Kidney glomerular epithelial cell (primary cell): ENCODE measurements around the gene CST8.

Experiments used
- DNase-seq: peaks from one replicate; lab custom pipeline; 2025; lab: John Stamatoyannopoulos, UW

CST8 gene

GRCh38 chr20:23524146-23524545 is 33.2 kb downstream of the CST8 start:
- no peak for DNase-seq

DNA sequence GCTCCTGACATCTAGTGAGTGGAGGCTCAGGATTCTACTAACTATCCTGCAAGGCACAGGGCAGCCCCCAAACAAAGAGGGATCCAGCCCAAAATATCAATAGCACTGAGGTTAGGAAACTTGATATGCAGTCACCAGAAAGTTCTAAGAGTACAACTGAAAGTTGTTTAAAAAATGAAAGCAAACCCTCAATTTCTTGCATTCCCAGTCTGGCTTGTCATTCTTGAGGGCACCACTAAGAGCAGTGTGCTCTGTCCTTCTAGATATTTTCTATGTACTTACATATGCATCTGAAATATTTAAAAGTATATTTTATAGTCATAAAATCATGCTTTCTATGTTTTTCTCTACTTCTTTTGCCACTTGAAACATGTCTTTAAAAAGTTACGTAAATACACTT is 35.9 kb downstream of the CST8 start:
- no peak for DNase-seq

DNA sequence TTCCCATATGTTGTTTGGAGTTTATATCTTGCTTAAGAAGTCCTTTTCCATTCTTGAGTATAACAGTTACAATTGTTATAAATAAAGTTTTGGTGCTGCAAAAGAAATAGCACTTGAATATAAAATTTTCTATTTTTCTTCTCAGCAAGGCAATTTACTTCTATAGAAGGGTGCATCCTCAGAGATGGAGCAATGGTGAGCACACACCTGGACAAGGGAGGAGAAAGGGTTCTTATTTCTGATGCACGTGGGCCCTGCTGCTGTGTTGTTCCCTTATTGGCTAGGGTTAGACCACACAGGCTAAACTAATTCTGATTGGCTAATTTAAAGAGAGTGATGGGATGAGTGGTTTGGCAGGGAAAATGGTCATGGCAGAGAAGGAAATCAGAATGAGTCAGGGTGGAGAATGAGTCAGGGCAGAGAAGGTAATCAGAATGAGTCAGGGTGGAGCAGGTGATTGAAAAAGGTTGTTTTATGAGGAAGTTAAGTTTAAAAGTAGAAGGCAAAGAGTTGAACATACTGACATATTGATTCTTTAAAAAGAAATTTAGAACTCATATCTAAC is 38.0 kb downstream of the CST8 start:
- no peak for DNase-seq

GRCh38 chr20:23530937-23531567 is 40.1 kb downstream of the CST8 start:
- DNase-seq = no peak

- no peak for DNase-seq
Measured at GRCh38 chr20:23532533-23532932, 41.6 kb downstream of the CST8 start.

- DNase-seq = no peak
Measured at GRCh38 chr20:23533161-23533560, 42.2 kb downstream of the CST8 start.

DNA sequence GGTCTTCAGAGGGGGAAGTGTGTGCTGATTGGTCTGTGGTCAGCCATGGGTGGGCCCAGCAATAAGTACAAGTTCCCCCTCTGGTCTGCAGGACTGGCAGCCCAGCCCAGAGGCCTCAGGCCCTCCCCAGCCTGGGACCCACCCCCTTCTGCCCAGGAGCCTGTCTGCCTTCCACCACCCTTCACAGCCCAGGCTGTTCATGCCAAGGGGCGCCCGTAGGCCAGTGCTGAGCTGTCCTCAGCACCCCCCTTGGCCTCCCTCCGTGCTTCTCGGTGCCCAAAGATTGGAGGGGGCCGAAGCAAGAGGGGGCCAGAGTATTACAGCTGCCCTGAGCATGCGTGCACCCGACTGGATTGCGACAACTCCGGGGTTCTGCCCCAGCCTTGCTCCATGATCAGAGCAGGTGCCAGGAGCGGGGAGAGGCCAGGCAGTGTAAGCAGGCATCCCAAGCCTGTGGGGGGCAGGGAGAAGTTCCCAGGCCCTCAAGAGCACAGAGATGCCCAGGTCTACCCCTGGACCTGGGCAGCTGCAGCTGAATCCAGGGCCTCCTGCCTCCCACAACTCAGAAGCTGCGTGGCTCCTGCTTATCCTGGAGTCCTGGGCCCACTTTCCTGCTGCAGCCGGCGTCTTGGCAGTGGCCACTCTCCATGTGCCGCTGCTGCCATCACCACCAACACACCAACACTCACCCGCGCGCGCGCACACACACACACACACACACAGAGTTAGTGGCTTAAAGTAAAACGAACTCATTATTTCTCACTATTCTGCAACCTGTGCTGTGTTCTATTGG is 44.1 kb downstream of the CST8 start:
- DNase-seq = no peak

GRCh38 chr20:23536328-23536974 is 45.5 kb downstream of the CST8 start:
- DNase-seq = no peak

- DNase-seq = no peak
Measured at GRCh38 chr20:23537030-23537429, 46.1 kb downstream of the CST8 start.

GRCh38 chr20:23540624-23541023 is 49.7 kb downstream of the CST8 start:
- no peak for DNase-seq

- no peak for DNase-seq
Measured at GRCh38 chr20:23541330-23541729, 50.4 kb downstream of the CST8 start.

- DNase-seq = no peak
Measured at GRCh38 chr20:23541776-23542175, 50.9 kb downstream of the CST8 start.

- no peak for DNase-seq
Measured at GRCh38 chr20:23542801-23543200, 51.9 kb downstream of the CST8 start.

GRCh38 chr20:23544133-23544532 is 53.2 kb downstream of the CST8 start:
- DNase-seq = no peak
